Common myeloid progenitor, CD34-positive (primary cell): ENCODE measurements around the gene CHRM1.
A peak's percentile ranks its signal among the peaks of the same experiment; 100 is the strongest.

Experiments used
- CTCF ChIA-PET: fragments of 350-600 bp; sonication (Branson Sonifier 250); formaldehyde crosslinking; loops from one replicate; lab custom pipeline; 2021; ENCODE audit warnings: antibody characterized with exemption; lab: Charles Lee
- POLR2A ChIA-PET: fragments of 350-600 bp; sonication (Branson Sonifier 250); formaldehyde crosslinking; loops from one replicate; lab custom pipeline; 2021; ENCODE audit warnings: antibody characterized with exemption; lab: Charles Lee
- DNase-seq, 3 donors: peaks; one replicate each; pipeline versions ENCODE4 v3.0.0 to v3.0.0-alpha.2; 2013
- H3K27ac ChIP-seq, 2 experiments: 1 replicate in 1 of 2; 2 replicates in 1 of 2; pipeline ENCODE4 v1.7.0; 2013; ENCODE audit warnings: inconsistent platforms in 2 of 2, low read length in 2 of 2, mild to moderate bottlenecking in 2 of 2, low read depth in 1 of 2, moderate library complexity in 1 of 2; ENCODE audit not compliant: severe bottlenecking in 2 of 2, insufficient read depth in 1 of 2, poor library complexity in 1 of 2
- H3K27me3 ChIP-seq, 5 experiments: replicated peaks in 2 of 5; 1 replicate in 3 of 5; 2 replicates in 2 of 5; pipeline versions ENCODE4 v1.6.1 to v1.7.0; 2013; ENCODE audit warnings: low read length in 4 of 5, mild to moderate bottlenecking in 2 of 5, moderate library complexity in 2 of 5, inconsistent platforms in 1 of 5; ENCODE audit not compliant: insufficient read depth in 5 of 5, control insufficient read depth in 4 of 5
- H3K36me3 ChIP-seq, 4 experiments: 1 replicate in 2 of 4; 2 replicates in 2 of 4; pipeline versions ENCODE4 v1.6.1 to v1.7.0; 2013; ENCODE audit warnings: low read length in 3 of 4, control low read depth in 1 of 4, mild to moderate bottlenecking in 1 of 4; ENCODE audit not compliant: control insufficient read depth in 4 of 4, insufficient read depth in 4 of 4
- H3K4me1 ChIP-seq, 4 experiments: 1 replicate in 3 of 4; 2 replicates in 1 of 4; pipeline versions ENCODE4 v1.6.1 to v1.7.1; 2013; ENCODE audit warnings: low read length in 3 of 4, mild to moderate bottlenecking in 3 of 4, control low read depth in 1 of 4, inconsistent platforms in 1 of 4, moderate library complexity in 1 of 4; ENCODE audit not compliant: control insufficient read depth in 4 of 4, insufficient read depth in 4 of 4; ENCODE audit errors: control extremely low read depth in 1 of 4
- H3K4me3 ChIP-seq, 7 experiments: 1 replicate in 4 of 7; 2 replicates in 3 of 7; pipeline versions ENCODE4 v1.5.1 to v1.7.0; 2013; ENCODE audit warnings: mild to moderate bottlenecking in 7 of 7, low read length in 6 of 7, moderate library complexity in 6 of 7, inconsistent platforms in 2 of 7, low read depth in 2 of 7, control low read depth in 1 of 7; ENCODE audit not compliant: insufficient read depth in 4 of 7, control insufficient read depth in 1 of 7; ENCODE audit errors: extremely low read depth in 1 of 7
- H3K9me3 ChIP-seq, 5 experiments: 1 replicate in 4 of 5; 2 replicates in 1 of 5; pipeline versions ENCODE4 v1.6.1 to v1.7.1; 2013; ENCODE audit warnings: low read length in 4 of 5, mild to moderate bottlenecking in 2 of 5, inconsistent platforms in 1 of 5, low read depth in 1 of 5, moderate library complexity in 1 of 5; ENCODE audit not compliant: control insufficient read depth in 4 of 5, insufficient read depth in 2 of 5; ENCODE audit errors: control extremely low read depth in 1 of 5
- WGBS: methylation state at CpG from one replicate; pipeline ENCODE4 v1.1.5; 2013; ENCODE audit not compliant: insufficient coverage; 5-methylcytosine and 5-hydroxymethylcytosine counted together

CHRM1 gene

GRCh38 chr11:62914416-62914815 is 6.7 kb downstream of the CHRM1 start:
- Histone ChIP-seq H3K4me3 (no peak overlapping the region), H3K27me3 (peaks cover 0 to 9% (median 0%) of the 10 kb centered on the region in 5 experiments), H3K36me3 (no peaks in the 10 kb centered on the region), H3K4me1 (peaks cover 0 to 12% (median 5%) of the 10 kb centered on the region in 4 experiments), H3K9me3 (no peaks in the 10 kb centered on the region), H3K27ac (no peak overlapping the region)
- 100% methylated on average over 1 of the region's 1 CpG for WGBS
- ChIA-PET POLR2A (no interaction called here), CTCF (interaction anchor here (0.9 to 6.5 kb wide), 4 partner anchors 8 to 109 kb away, joined by 3 to 29 read pairs (median 3); no protein-coding TSS in a partner anchor)
- DNase-seq: no peak

GRCh38 chr11:62912268-62912667 is 8.9 kb downstream of the CHRM1 start:
- POLR2A ChIA-PET: no interaction called here
- Histone ChIP-seq H3K27me3 (peaks cover 0 to 12% (median 0%) of the 10 kb centered on the region in 5 experiments), H3K9me3 (no peaks in the 10 kb centered on the region), H3K36me3 (no peaks in the 10 kb centered on the region), H3K4me3 (no peak overlapping the region), H3K27ac (no peak overlapping the region), H3K4me1 (peaks cover 0 to 14% (median 5%) of the 10 kb centered on the region in 4 experiments)
- CTCF ChIA-PET: no interaction called here
- DNase-seq: no peak
- WGBS: 100% methylated on average over 1 of the region's 3 CpGs

- DNase-seq: peak in 2 of 3 donors; percentile 53 to 66
- H3K4me3 ChIP-seq: no peak overlapping the region
- WGBS: 62% methylated on average over 7 of the region's 14 CpGs
- H3K4me1 ChIP-seq: peaks cover 0 to 14% (median 5%) of the 10 kb centered on the region in 4 experiments
- H3K36me3 ChIP-seq: no peaks in the 10 kb centered on the region
- H3K9me3 ChIP-seq: no peaks in the 10 kb centered on the region
- POLR2A ChIA-PET: no interaction called here
- no peak overlapping the region for H3K27ac ChIP-seq
- peaks cover 0 to 17% (median 0%) of the 10 kb centered on the region in 5 experiments for H3K27me3 ChIP-seq
- CTCF ChIA-PET: interaction anchor here (0.8 to 10.7 kb wide), 4 partner anchors 13 to 110 kb away, joined by 3 to 200 read pairs (median 8); no protein-coding TSS in a partner anchor
Observed at GRCh38 chr11:62911137-62912130, 9.7 kb downstream of the CHRM1 start.

GRCh38 chr11:62910141-62910882 is 10.9 kb downstream of the CHRM1 start:
- Histone ChIP-seq H3K36me3 (no peaks in the 10 kb centered on the region), H3K27me3 (peaks cover 0 to 22% (median 0%) of the 10 kb centered on the region in 5 experiments), H3K4me1 (peaks cover 0 to 14% (median 8%) of the 10 kb centered on the region in 4 experiments), H3K27ac (no peak overlapping the region), H3K4me3 (no peak overlapping the region), H3K9me3 (no peaks in the 10 kb centered on the region)
- ChIA-PET CTCF (interaction anchor here (0.8 to 10.7 kb wide), 8 partner anchors 14 to 303 kb away, joined by 3 to 200 read pairs (median 4); no protein-coding TSS in a partner anchor), POLR2A (interaction anchor here (0.6 kb wide), 1 partner anchor 112 kb away, joined by 3 read pairs; no protein-coding TSS in a partner anchor)
- DNase-seq: no peak
- WGBS: 97% methylated on average over 26 of the region's 27 CpGs

- H3K9me3 ChIP-seq: no peaks in the 10 kb centered on the region
- CTCF ChIA-PET: interaction anchor here (0.6 to 10.7 kb wide), 11 partner anchors 9 to 746 kb away, joined by 3 to 200 read pairs (median 4); no protein-coding TSS in a partner anchor
- H3K4me1 ChIP-seq: peaks cover 0 to 14% (median 8%) of the 10 kb centered on the region in 4 experiments
- peak; percentile 48 to 72 (median 63) for DNase-seq
- no peak overlapping the region for H3K4me3 ChIP-seq
- POLR2A ChIA-PET: no interaction called here
- 68% methylated on average over 18 of the region's 24 CpGs for WGBS
- H3K36me3 ChIP-seq: no peaks in the 10 kb centered on the region
- H3K27me3 ChIP-seq: peaks cover 0 to 22% (median 0%) of the 10 kb centered on the region in 5 experiments
- no peak overlapping the region for H3K27ac ChIP-seq
Observed at GRCh38 chr11:62909107-62909894, 11.9 kb downstream of the CHRM1 start.

GRCh38 chr11:62908468-62909072 is 12.6 kb downstream of the CHRM1 start:
- ChIA-PET CTCF (interaction anchor here (0.7 to 10.7 kb wide), 8 partner anchors 10 to 127 kb away, joined by 3 to 200 read pairs (median 5); no protein-coding TSS in a partner anchor), POLR2A (no interaction called here)
- no peaks in the 10 kb centered on the region for H3K36me3 ChIP-seq
- H3K4me3 ChIP-seq: no peak overlapping the region
- no peak for DNase-seq
- H3K9me3 ChIP-seq: no peaks in the 10 kb centered on the region
- peaks cover 0 to 14% (median 8%) of the 10 kb centered on the region in 4 experiments for H3K4me1 ChIP-seq
- 94% methylated on average over 9 of the region's 9 CpGs for WGBS
- peaks cover 0 to 22% (median 0%) of the 10 kb centered on the region in 5 experiments for H3K27me3 ChIP-seq
- H3K27ac ChIP-seq: no peak overlapping the region
